K562 (cell line): Measurements from ENCODE around the gene GRIPAP1.

Source experiments
- HDGF ChIP-seq: fragments of 450-650 bp; IDR thresholded peaks from 2 replicates; pipeline ENCODE4 v1.6.1; 2016
- MXI1 ChIP-seq: IDR thresholded peaks from 2 replicates; pipeline ENCODE4 v1.6.1; 2011; ENCODE audit warnings: low read depth, mild to moderate bottlenecking, improper control_type of control experiment, low read length
- NR2F6 ChIP-seq: fragments of 450-650 bp; formaldehyde crosslinking; IDR thresholded peaks from 2 replicates; pipeline ENCODE4 v1.4.0; 2020; ENCODE audit warnings: mild to moderate bottlenecking
- REST ChIP-seq, 2 experiments: fragments of 450-650 bp; formaldehyde crosslinking in 1 of 2; IDR thresholded peaks; 2 replicates each; pipeline versions ENCODE4 v1.4.0 to v1.6.1; 2014 to 2020; ENCODE audit warnings: mild to moderate bottlenecking in 2 of 2, borderline replicate concordance in 1 of 2, low read depth in 1 of 2
- SETDB1 ChIP-seq: IDR thresholded peaks from one replicate; pipeline ENCODE4 v1.6.1; 2012; ENCODE audit warnings: low read length, control low read depth, inconsistent platforms
- SP1 ChIP-seq: sonication (generic); formaldehyde crosslinking; IDR thresholded peaks from 2 replicates; pipeline ENCODE4 v1.8.1; 2022; ENCODE audit warnings: mild to moderate bottlenecking, missing genetic modification reagents
- TCF3 ChIP-seq: sonication (generic); formaldehyde crosslinking; IDR thresholded peaks from 2 replicates; pipeline ENCODE4 v1.4.0; 2020; ENCODE audit warnings: mild to moderate bottlenecking, missing genetic modification reagents
- ZBED1 ChIP-seq: IDR thresholded peaks from 2 replicates; pipeline ENCODE4 v1.6.1; 2014
- ZNF174 ChIP-seq: fragments of 250-450 bp; sonication (Bioruptor Pico); IDR thresholded peaks from 2 replicates; pipeline ENCODE4 v1.4.0; 2020; ENCODE audit warnings: mild to moderate bottlenecking

GRCh38 chrX:48936429-48937053 lies 65.5 kb downstream of the GRIPAP1 start:
- TF ChIP-seq HDGF (no peak), NR2F6 (CRISPR knock-in tag) (no peak), SP1 (CRISPR knock-in tag) (no peak), REST (IDR thresholded peaks at IDR 0.05; ENCODE audit: borderline replicate concordance) (no peak), REST (CRISPR knock-in tag; IDR thresholded peaks at IDR 0.05; ENCODE audit: low read depth) (no peak), SETDB1 (no peak), TCF3 (CRISPR knock-in tag) (no peak), ZNF174 (CRISPR knock-in tag) (no peak), ZBED1 (no peak), MXI1 (no peak)
